Lung (tissue), 12 donors: ENCODE measurements around the gene IRX1. TPM values are rescaled to one million over a fixed set of nuclear protein-coding genes. Genes with fewer than 3 reads are reported as not detected.
A peak's percentile ranks its signal among the peaks of the same experiment; 100 is the strongest.

ENCODE experiments used
- ATAC-seq: fragments of 200-7000 bp; cut with Tn5 transposase; one replicate; pipeline ENCODE4 v1.9.1; 2020; ENCODE audit warnings: moderate number of reproducible peaks; ENCODE audit not compliant: insufficient read depth, low FRiP score
- DNase-seq, 3 donors: peaks; one replicate each; pipeline ENCODE4 v3.0.0-alpha.2; 2013 to 2017
- H3K27ac ChIP-seq, 2 donors: one replicate each; pipeline ENCODE4 v1.5.1; 2013; ENCODE audit warnings: mild to moderate bottlenecking in 2 of 2, moderate library complexity in 2 of 2, control low read depth in 1 of 2, inconsistent platforms in 1 of 2, low read depth in 1 of 2, low read length in 1 of 2
- H3K27me3 ChIP-seq, 3 donors: one replicate each; pipeline ENCODE4 v1.5.1; 2013; ENCODE audit warnings: low read length in 2 of 3; ENCODE audit not compliant: control insufficient read depth in 3 of 3, insufficient read depth in 3 of 3
- H3K36me3 ChIP-seq, 4 donors: one replicate each; pipeline ENCODE4 v1.5.1; 2013; ENCODE audit warnings: low read length in 4 of 4, mild to moderate bottlenecking in 1 of 4, moderate library complexity in 1 of 4; ENCODE audit not compliant: control insufficient read depth in 4 of 4, insufficient read depth in 4 of 4
- H3K4me1 ChIP-seq, 5 donors: one replicate each; pipeline ENCODE4 v1.5.1; 2013; ENCODE audit warnings: low read length in 5 of 5, mild to moderate bottlenecking in 2 of 5, moderate library complexity in 1 of 5; ENCODE audit not compliant: control insufficient read depth in 5 of 5, insufficient read depth in 5 of 5
- H3K4me3 ChIP-seq: one replicate; pipeline ENCODE4 v1.5.1; 2013; ENCODE audit warnings: mild to moderate bottlenecking, control low read depth, moderate library complexity
- H3K9ac ChIP-seq, 2 donors: one replicate each; pipeline ENCODE4 v1.5.1; 2013; ENCODE audit warnings: low read length in 2 of 2, control low read depth in 1 of 2; ENCODE audit not compliant: insufficient read depth in 1 of 2
- H3K9me3 ChIP-seq, 4 donors: one replicate each; pipeline ENCODE4 v1.5.1; 2013; ENCODE audit warnings: low read length in 3 of 4, mild to moderate bottlenecking in 1 of 4, moderate library complexity in 1 of 4; ENCODE audit not compliant: control insufficient read depth in 4 of 4, insufficient read depth in 3 of 4
- CTCF ChIP-seq: IDR thresholded peaks from 2 replicates; pipeline ENCODE4 v1.5.1; 2012; ENCODE audit warnings: mild to moderate bottlenecking; ENCODE audit errors: control extremely low read depth, extremely low read depth
- WGBS, 2 donors: extraction: QIAGEN DNeasy Blood & Tissue Kit; methylation state at CpG; one replicate each; pipeline ENCODE4 v1.1.7; 2013; 5-methylcytosine and 5-hydroxymethylcytosine counted together
- polyA plus RNA-seq, 2 donors: library from polyadenylated mRNA; stranded (reverse); fragments of 200-250 nt; gene quantifications; one replicate each; pipeline ENCODE4 v1.2.1, GENCODE V29; 2013
- total RNA-seq, 2 donors: library from RNA; depleted of rRNA in 1 of 2; stranded (reverse); fragments of >200 nt in 1 of 2; gene quantifications; one replicate each; pipeline ENCODE4 v1.2.1, GENCODE V29; 2014 to 2021
- donor health status: control.
- donor health status: control.
- donor health status: Bipolar disorder and iron deficiency.
- donor health status: healthy.
- donor health status: DM: yes; HTN: yes; CAD: no.

IRX1 gene
- total and polyA plus RNA-seq, 4 donors: 3.6 to 25.7 (median 9.1) TPM

DNA sequence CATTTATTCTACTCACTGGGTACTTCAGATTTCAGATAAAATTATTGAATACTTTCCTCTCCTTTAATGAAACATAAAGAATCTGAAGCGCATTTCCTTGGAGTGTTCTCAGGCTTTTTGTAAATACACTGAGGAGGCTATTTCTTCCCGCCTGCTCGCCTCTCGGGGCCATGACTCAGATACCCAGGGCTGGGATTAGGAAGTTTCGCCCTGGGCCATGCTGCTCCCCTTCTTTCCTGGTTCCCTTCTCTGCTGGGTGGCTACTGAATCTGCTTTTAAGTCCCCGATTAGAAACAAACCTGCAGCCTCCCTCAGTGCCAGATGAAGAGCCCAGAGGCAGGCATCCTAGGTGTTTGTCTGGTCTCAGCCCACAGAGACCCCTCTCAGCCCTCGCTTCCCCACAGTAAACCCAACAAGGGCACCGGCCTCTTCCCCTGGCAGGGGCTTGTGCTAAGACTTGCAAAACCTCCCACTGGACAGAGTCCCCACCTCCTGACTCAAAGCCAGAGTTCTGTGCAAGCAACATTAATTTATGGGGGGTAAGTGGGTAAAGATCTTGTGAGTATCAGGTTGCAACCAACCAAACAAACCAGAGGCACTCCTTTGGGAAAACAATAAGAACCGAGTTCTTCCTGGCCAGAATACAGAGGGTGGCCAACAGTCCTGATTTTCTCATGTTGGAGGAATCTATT, 30.7 kb upstream of the IRX1 start:
- Histone ChIP-seq H3K27me3 (no peaks in the 10 kb centered on the region), H3K36me3 (no peaks in the 10 kb centered on the region), H3K9ac (no peak overlapping the region), H3K4me3 (no peak overlapping the region), H3K4me1 (no peaks in the 10 kb centered on the region), H3K9me3 (peaks cover 0 to 5% (median under 1%) of the 10 kb centered on the region in 4 donors), H3K27ac (no peak overlapping the region)
- peak; percentile 63 for ATAC-seq
- no peak for TF ChIP-seq CTCF
- 61 to 70% methylated on average over 9 of the region's 9 CpGs for WGBS, 2 donors
- peak; percentile 21 to 72 (median 22) for DNase-seq

GRCh38 chr5:3584724-3585531, 10.7 kb upstream of the IRX1 start:
- ATAC-seq: no peak
- DNase-seq: no peak
- TF ChIP-seq CTCF: no peak
- H3K9ac ChIP-seq: no peak overlapping the region
- H3K36me3 ChIP-seq: no peaks in the 10 kb centered on the region
- no peaks in the 10 kb centered on the region for H3K4me1 ChIP-seq
- H3K27me3 ChIP-seq: peaks cover 0 to 47% (median 39%) of the 10 kb centered on the region in 3 donors
- H3K27ac ChIP-seq: no peak overlapping the region
- no peak overlapping the region for H3K4me3 ChIP-seq
- WGBS, 2 donors: 72 to 83% methylated on average over 5 of the region's 5 CpGs
- H3K9me3 ChIP-seq: peaks cover 0 to 5% (median 0%) of the 10 kb centered on the region in 4 donors

- WGBS, 2 donors: 6 to 11% methylated on average over 51 of the region's 51 CpGs
- no peak for TF ChIP-seq CTCF
- Histone ChIP-seq H3K4me3 (no peak overlapping the region), H3K9me3 (peaks cover 0 to 4% (median 0%) of the 10 kb centered on the region in 4 donors), H3K36me3 (no peaks in the 10 kb centered on the region), H3K27ac (no peak overlapping the region), H3K9ac (no peak overlapping the region), H3K4me1 (peaks cover 0 to 14% (median 7%) of the 10 kb centered on the region in 5 donors), H3K27me3 (peaks cover 14 to 72% (median 66%) of the 10 kb centered on the region in 3 donors)
- no peak for DNase-seq
- ATAC-seq: no peak
Observed at GRCh38 chr5:3590161-3590966, 5.3 kb upstream of the IRX1 start.
